ENCODE results near the gene CALB2.

The CALB2 gene

GRCh38 chr16:71426880-71427615 is 68.5 kb downstream of the CALB2 start:
- ATAC-seq (peak; percentile 4), DNase-seq (no peak)

- DNase-seq, result no peak
- no peak for ATAC-seq
Measured at GRCh38 chr16:71428385-71428784, 69.9 kb downstream of the CALB2 start.

GRCh38 chr16:71428883-71429282 is 70.4 kb downstream of the CALB2 start:
- no peak for DNase-seq
- no peak for ATAC-seq

- ATAC-seq (no peak), DNase-seq (no peak)
Measured at GRCh38 chr16:71429581-71429980, 71.1 kb downstream of the CALB2 start.

- DNase-seq (no peak), ATAC-seq (no peak)
Measured at GRCh38 chr16:71430744-71431143, 72.2 kb downstream of the CALB2 start.

- ATAC-seq, result no peak
- no peak for DNase-seq
Measured at GRCh38 chr16:71431176-71431575, 72.7 kb downstream of the CALB2 start.

GRCh38 chr16:71431991-71432390 is 73.5 kb downstream of the CALB2 start:
- DNase-seq (no peak), ATAC-seq (no peak)

GRCh38 chr16:71432906-71433305 is 74.4 kb downstream of the CALB2 start:
- ATAC-seq (no peak), DNase-seq (no peak)

GRCh38 chr16:71436473-71436872 is 78.0 kb downstream of the CALB2 start:
- no peak for DNase-seq
- no peak for ATAC-seq

- ATAC-seq, result no peak
- DNase-seq, result no peak
Measured at GRCh38 chr16:71439523-71439922, 81.0 kb downstream of the CALB2 start.

All from stimulated activated naive CD8-positive, alpha-beta T cell treated with anti-CD3 and anti-CD28 coated beads, Interleukin-15, Interleukin-2, amounts not matched to agents 100 U/mL and 50 U/mL, for 24 hours (primary cell).